Fibroblast of pulmonary artery (primary cell): Measurements from ENCODE around the gene LHPP.

Source experiments
- DNase-seq: peaks from one replicate; pipeline ENCODE4 v3.0.0-alpha.2; 2010; ENCODE audit warnings: low read depth
- H3K4me3 ChIP-seq: replicated peaks from 2 replicates; pipeline ENCODE4 v1.5.1; 2011; ENCODE audit warnings: low read depth, mild to moderate bottlenecking, control low read depth, low read length, moderate library complexity
- CTCF ChIP-seq: IDR thresholded peaks from 2 replicates; pipeline ENCODE4 v1.5.1; 2011; ENCODE audit warnings: mild to moderate bottlenecking, control low read depth, low read length, inconsistent platforms; ENCODE audit errors: missing control alignments

Gene LHPP

GRCh38 chr10:124562425-124563060, 100.9 kb downstream of the LHPP start:
- DNase-seq = no peak
- H3K4me3 ChIP-seq = no peak overlapping the region
- no peak for TF ChIP-seq CTCF

GRCh38 chr10:124563320-124564040, 101.9 kb downstream of the LHPP start:
- no peak for DNase-seq
- no peak overlapping the region for H3K4me3 ChIP-seq
- TF ChIP-seq CTCF = no peak

- no peak overlapping the region for H3K4me3 ChIP-seq
- TF ChIP-seq CTCF = no peak
Observed at GRCh38 chr10:124564881-124565280, 103.3 kb downstream of the LHPP start.

GRCh38 chr10:124565565-124566221, 104.1 kb downstream of the LHPP start:
- no peak overlapping the region for H3K4me3 ChIP-seq
- TF ChIP-seq CTCF = peak; percentile 42
- peak; percentile 20 for DNase-seq

More at GRCh38 chr10:124564881-124565280, 103.3 kb downstream of the LHPP start:
- no peak for DNase-seq

- no peak for TF ChIP-seq CTCF
- H3K4me3 ChIP-seq = no peak overlapping the region
- no peak for DNase-seq
Observed at GRCh38 chr10:124566222-124566888, 104.7 kb downstream of the LHPP start.

- no peak for TF ChIP-seq CTCF
- DNase-seq = no peak
- no peak overlapping the region for H3K4me3 ChIP-seq
Observed at GRCh38 chr10:124566981-124567835, 105.6 kb downstream of the LHPP start.
